SK-N-SH (cell line): ENCODE results near the gene ZNF783.

Experiments
- FOXM1 ChIP-seq: IDR thresholded peaks from 2 replicates; pipeline ENCODE4 v1.4.0; 2012; ENCODE audit warnings: low read depth, mild to moderate bottlenecking
- MXI1 ChIP-seq: IDR thresholded peaks from 2 replicates; pipeline ENCODE4 v1.6.1; 2012; ENCODE audit warnings: mild to moderate bottlenecking, low read depth, low read length, improper control_type of control experiment
- RAD21 ChIP-seq: IDR thresholded peaks from 2 replicates; pipeline ENCODE4 v1.6.1; 2012; ENCODE audit warnings: mild to moderate bottlenecking, low read length
- TEAD4 ChIP-seq: IDR thresholded peaks from 2 replicates; pipeline ENCODE4 v1.4.0; 2012; ENCODE audit warnings: mild to moderate bottlenecking, borderline replicate concordance; ENCODE audit not compliant: insufficient read depth
- TF ChIP-seq, protein P1 (sequence below): fragments of 200-600 bp; sonication (generic); IDR thresholded peaks from 2 replicates; pipeline ENCODE4 v1.6.1; 2017; ENCODE audit warnings: antibody characterized with exemption, mild to moderate bottlenecking, moderate library complexity

DNA sequence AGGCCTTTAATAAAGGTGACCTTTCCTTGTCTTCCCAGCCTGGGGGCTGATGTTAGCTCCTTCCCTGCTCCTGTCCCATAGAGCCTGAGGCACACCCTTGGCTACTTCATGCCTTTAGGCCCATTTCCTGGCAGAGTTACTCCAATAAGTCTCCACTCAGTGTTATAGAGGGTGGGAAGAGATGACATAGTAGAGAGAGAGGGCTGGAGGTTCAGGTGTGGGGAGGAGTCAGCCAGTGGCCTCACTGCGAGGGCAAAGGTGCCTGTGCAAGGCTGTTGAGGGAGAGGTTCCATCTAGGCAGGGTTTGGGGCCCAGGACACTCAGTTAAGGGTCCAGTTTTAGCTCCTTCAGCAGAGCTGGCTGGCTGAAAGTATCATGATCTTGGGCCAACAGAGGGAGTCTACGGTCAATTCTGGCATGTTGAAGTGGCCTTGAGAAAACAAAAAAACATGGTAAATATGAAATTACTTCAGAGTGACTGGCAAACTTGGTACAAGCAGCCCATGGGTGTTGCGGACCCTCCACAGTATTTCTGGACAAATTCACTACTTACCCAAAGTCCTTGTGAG, 67.9 kb downstream of the ZNF783 start:
- TF ChIP-seq MXI1: no peak
- TF ChIP-seq RAD21: no peak
- no peak for TF ChIP-seq TEAD4
- TF ChIP-seq, protein P1, sequence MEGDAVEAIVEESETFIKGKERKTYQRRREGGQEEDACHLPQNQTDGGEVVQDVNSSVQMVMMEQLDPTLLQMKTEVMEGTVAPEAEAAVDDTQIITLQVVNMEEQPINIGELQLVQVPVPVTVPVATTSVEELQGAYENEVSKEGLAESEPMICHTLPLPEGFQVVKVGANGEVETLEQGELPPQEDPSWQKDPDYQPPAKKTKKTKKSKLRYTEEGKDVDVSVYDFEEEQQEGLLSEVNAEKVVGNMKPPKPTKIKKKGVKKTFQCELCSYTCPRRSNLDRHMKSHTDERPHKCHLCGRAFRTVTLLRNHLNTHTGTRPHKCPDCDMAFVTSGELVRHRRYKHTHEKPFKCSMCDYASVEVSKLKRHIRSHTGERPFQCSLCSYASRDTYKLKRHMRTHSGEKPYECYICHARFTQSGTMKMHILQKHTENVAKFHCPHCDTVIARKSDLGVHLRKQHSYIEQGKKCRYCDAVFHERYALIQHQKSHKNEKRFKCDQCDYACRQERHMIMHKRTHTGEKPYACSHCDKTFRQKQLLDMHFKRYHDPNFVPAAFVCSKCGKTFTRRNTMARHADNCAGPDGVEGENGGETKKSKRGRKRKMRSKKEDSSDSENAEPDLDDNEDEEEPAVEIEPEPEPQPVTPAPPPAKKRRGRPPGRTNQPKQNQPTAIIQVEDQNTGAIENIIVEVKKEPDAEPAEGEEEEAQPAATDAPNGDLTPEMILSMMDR: no peak
- no peak for TF ChIP-seq FOXM1
